Hepatic stellate cell (primary cell): ENCODE measurements around the gene MYO15B.

Experiments used
- DNase-seq: peaks from one replicate; pipeline ENCODE4 v3.0.0; 2011; ENCODE audit warnings: low spot score

The MYO15B gene

GRCh38 chr17:75639327-75639726 lies 51.7 kb downstream of the MYO15B start:
- no peak for DNase-seq

GRCh38 chr17:75639771-75640555 lies 52.4 kb downstream of the MYO15B start:
- no peak for DNase-seq

- no peak for DNase-seq
These were observed 53.0 kb downstream of the MYO15B start for GRCh38 chr17:75640556-75641119.

GRCh38 chr17:75641343-75641742 lies 53.7 kb downstream of the MYO15B start:
- no peak for DNase-seq

GRCh38 chr17:75642182-75642783 lies 54.7 kb downstream of the MYO15B start:
- DNase-seq = no peak

- DNase-seq = no peak
These were observed 55.4 kb downstream of the MYO15B start for GRCh38 chr17:75642784-75643642.

- DNase-seq = no peak
These were observed 56.0 kb downstream of the MYO15B start for GRCh38 chr17:75643643-75644017.

GRCh38 chr17:75645501-75645888 lies 57.9 kb downstream of the MYO15B start:
- no peak for DNase-seq

- no peak for DNase-seq
These were observed 58.5 kb downstream of the MYO15B start for GRCh38 chr17:75645889-75646637.

GRCh38 chr17:75646638-75646992 lies 59.0 kb downstream of the MYO15B start:
- DNase-seq = no peak

- DNase-seq = no peak
These were observed 59.5 kb downstream of the MYO15B start for GRCh38 chr17:75647061-75647460.

- DNase-seq = no peak
These were observed 60.3 kb downstream of the MYO15B start for GRCh38 chr17:75647921-75648320.

- no peak for DNase-seq
These were observed 62.1 kb downstream of the MYO15B start for GRCh38 chr17:75649687-75650086.

- no peak for DNase-seq
These were observed 63.3 kb downstream of the MYO15B start for GRCh38 chr17:75650874-75651273.

- no peak for DNase-seq
These were observed 64.7 kb downstream of the MYO15B start for GRCh38 chr17:75652341-75652740.

- peak; percentile 51 for DNase-seq
These were observed 65.4 kb downstream of the MYO15B start for GRCh38 chr17:75652934-75653549.

- DNase-seq = no peak
These were observed 66.6 kb downstream of the MYO15B start for GRCh38 chr17:75654176-75654575.

GRCh38 chr17:75658237-75658636 lies 70.6 kb downstream of the MYO15B start:
- no peak for DNase-seq

- DNase-seq = no peak
These were observed 73.9 kb downstream of the MYO15B start for GRCh38 chr17:75661531-75661930.

GRCh38 chr17:75662511-75662910 lies 74.9 kb downstream of the MYO15B start:
- no peak for DNase-seq

- DNase-seq = no peak
These were observed 76.5 kb downstream of the MYO15B start for GRCh38 chr17:75664099-75664549.
